Measurements from ENCODE around the gene ONECUT1.
A peak's percentile ranks its signal among the peaks of the same experiment; 100 is the strongest.

The ONECUT1 gene

DNA sequence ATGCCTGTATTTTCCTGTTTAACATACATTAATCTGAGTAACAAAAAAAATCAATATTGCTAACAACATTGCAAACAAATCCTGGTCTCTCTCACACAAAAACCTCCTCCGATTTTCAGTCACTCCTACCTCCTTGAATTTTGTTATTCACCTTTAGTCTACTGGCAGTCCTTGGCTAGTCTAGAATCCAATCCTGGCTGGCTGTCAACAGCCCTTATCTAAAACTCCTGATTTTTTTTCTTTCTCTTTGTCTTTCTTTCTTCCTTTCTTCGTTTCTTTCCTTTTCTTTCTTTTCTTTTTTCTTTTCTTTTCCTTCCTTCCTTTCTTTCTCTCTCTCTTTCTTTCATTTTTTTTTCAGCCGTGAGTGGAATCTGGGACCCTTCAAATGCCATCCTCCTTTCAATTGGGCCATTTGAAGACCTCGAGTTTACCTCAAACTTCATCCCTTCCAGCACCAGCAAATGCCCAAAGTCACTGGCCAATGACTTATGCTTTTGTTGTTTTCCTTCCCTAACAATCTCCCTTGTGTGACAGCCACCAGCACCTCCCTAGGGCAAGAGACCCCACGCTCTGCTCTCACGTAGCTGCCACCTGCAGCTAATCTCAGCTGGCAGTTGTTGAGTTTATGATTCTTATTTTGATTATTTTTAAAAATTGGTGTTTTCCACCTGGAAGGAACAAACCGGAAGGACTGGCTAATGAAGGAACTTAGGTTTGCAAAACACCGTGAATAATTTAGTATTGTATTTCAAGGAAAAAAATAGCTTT, 6.8 kb upstream of the ONECUT1 start:
- DNase-seq = no peak

DNA sequence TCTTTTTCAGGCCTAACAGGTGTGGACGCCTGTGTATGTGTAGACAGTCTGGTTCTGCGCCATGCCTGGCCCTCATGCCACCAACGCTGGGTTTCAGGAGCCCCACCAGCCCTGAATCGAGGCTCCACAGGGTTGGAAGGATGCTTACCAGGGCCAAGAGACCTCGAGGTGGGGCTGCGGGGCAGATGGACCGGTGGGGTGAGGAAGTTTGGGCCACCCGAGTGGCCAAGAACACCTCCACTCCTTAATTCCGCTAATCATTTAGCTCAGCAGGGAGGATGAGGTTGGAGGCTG, 6.0 kb upstream of the ONECUT1 start:
- no peak for DNase-seq

DNA sequence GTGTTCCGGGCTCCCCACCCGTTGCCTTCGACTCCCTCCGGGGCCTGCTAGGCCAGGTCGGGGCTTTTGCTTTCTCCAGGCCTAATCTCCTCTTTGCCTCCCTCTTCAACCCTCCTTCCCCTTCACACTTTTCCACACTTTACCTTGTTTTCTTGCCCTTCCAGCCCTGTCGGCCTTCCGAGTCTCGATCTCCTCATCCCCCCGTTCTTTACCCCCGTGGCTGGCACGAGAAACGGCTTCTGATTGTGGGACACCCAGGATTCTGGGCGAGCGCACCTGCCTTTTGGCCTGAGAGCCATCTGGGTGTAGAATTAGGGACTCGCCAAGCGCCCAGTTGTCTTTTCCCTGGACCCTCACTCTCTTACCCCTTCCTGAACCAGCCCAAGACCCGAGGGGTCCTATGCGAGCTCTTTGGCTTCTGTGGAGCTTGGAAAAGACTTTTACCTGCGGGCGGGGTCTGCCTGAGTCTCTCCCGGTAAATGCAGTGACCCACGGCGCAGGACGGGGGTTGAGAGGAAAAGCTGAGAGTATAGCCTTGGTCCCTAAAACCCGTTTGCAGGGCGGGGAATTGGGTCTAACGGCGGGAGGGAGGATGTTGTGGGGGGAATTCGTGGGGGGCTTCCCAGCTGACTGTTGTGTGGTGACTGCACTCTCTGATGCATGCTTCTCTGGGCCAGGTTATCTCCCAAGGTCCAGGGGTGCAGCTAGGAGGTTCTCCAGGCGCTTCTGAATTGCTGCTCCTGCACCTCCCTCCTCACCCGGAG, 5.5 kb upstream of the ONECUT1 start:
- DNase-seq = no peak

DNA sequence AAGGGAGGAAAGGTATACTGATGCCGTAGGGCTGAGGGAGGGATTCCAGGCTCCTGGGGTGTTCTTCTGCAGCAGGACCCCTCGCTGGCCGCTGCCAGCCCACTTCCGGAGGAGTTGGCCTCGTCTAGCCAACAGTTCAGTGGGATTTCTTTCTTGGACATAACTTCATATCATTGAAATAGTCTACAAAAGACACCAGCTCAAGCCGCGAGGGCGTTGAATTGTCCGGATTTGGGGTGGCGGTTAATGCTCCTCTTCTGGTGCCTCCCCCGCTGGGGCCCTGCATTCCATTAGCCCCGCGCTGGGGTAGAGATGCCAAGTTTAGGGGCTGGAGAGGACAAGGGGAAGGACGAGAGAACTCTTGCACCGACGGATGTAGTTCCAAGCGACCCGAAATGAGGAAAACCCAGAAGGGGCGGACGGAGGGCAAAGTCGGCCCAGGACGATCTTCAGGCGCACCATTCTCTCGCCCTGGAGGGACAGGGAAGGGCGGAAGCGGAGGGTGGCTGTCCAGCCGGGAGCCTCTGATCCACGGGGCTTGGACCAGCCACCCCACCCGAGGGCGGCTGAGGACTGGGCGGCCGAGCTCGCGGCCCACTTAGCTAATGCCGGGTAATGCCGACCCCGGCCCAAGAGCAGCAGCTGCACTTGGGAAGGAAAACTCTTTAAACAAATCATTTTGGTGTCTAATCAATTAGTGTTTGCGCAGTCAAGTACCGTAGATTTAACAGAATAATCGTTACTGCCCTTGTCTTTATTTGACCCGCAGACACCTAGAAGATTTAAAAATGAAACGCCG, 4.7 kb upstream of the ONECUT1 start:
- DNase-seq = no peak

DNA sequence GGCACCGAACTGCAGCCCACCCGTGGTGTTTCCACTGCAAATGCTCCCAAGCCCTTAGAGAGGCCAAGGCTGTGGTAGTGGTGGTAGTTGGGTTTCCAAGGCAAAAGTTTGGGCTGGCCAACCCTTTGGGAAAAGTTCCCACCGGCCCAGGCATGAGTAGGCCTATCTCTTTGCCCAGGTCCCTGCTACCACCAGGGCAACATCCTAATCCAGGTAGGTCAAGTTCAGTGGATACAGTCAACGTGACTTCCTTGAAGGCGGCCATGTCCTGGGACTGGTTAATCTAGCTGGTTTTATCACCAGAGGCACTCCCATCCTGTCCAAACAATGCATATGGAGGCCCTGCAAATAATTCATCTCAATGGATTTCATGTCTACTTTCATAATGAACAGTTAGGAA, 1.6 kb upstream of the ONECUT1 start:
- no peak for DNase-seq

DNA sequence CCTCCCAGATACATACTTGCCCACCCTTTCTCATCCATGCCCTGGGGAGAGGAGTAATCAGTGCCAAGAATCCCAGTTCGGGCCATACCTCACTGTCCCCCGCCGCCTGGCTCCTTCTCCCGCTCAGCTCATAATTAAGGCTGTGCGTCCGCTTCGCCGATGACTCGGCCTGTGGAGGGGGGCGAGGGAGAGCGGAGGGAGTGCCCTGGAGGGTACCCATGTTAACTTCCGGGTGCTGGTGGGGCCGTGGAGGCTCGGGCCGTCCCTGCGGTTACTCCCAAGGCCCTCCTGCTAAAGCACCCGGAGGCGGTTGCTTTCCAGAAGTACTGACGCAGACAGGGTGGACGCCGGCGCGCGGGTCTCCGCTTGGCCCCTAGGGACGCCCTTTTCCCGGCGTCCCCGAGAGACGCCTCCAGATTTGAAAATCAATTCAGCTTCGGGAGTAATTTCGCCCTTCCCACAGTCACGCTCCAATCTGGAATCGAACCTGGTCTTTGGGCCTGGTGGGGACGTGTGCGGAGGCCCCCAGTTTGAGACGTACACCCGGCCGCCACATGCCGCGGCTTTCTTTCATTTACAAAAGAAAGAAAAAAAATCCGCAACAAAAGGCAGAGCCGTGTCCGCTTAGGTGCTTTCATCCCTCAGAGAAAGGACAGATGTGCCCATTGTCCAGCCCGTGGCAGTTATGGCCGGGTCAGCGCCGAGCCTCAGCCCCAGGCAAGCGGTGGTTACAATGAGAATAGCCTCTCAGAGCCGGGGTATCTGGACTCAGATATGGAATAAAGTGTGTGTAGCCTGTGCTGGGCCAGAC, 1.0 kb upstream of the ONECUT1 start:
- peak; percentile 20 for DNase-seq

DNA sequence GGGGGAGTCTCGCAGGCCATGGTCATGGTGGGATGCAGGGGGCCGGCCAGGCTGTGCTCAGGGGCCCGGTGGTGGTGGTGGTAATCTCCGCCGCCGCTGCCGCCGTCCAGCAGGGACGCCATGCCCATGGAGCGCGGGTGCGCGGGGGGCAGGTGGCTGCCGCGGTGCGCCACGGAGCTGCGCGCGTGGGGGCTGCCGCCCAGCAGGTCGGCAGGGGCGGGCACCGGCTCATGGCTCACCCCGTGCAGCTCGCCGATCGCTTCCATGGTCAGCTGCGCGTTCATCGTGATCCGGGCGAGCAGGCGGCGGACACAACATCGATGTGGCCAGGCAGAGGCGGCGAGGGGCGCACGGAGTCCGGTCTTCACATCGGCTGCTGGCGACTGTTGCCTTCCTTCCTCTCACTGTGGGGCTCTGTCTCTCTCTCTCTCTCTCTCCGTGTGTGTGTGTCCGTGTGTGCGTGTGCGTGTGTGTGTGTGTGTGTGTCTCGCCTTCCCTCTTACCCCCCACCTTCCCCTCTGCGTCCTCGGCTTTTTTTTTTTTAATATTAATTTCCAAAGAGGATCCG, 451 bp downstream of the ONECUT1 start:
- DNase-seq = peak; percentile 28

DNA sequence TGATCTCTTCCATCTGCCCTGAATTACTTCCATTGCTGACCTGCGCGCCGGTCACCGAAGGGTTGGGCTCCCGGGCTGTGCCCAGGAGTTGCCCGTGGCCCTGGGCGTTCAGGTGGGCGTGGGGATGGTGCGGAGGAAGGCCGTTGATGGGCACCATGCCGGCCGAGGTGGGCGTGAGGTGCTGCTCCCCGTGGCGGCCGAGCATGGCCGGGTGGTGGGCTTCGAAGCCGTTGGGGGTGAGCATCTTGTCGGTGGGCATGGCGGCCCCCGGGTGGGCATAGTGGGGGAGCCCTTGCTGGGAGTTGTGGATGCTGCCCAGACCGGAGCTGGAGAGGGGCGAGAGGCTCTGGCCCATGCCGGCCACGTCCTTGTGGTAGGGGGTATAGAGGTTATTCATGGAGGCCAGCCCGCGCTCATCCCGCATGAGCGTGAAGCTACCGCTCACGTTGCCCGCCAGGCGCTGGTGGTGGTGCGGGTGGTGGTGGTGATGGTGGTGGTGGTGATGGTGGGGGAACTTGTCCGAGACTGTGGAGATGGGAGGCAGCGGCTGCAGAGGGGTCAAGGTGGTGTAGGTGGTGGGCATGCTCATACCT, 1.0 kb downstream of the ONECUT1 start:
- DNase-seq = peak; percentile 9

DNA sequence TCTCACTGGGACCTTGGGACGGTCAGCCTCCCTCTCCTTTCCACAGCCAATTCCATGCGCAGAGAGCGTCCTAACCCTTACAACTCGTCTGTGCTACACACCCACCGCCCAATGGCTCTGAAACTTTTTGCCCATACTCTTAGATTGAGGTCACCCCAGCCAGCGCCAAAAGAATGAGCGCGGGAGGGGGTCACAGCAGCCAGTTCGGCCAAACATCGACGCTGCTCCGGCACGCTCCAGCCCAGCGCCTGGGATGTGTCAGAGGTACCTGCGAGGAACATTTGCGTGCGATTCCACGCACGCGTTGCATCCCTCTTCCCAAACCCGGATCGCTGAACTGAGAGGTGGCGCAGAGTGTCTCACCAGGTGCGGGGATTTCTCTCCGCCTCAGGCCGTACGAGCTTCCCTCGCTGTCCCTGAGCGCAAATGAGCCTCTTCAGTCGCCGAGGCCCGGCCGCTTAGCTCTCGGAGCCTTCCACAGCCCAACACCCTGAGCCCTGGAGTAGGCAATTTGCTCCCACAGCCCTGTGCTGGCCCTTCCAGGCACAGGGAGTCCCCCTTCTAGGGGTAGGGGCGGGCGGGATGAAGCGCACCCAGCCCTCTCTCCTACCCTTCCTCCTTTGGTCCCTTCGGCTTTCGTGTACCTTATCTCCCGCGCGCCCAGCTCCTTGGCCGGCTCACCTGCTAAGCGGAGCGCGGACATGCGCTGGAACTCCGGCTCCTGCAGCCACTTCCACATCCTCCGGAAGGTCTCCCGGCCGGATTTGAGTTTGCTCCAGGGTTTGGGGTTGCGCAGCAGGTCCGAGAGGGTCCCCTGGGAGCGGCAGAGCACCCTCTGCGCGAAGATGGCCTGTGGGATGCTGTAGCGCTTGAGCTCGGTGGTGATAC, 1.8 kb downstream of the ONECUT1 start:
- DNase-seq = peak; percentile 8

DNA sequence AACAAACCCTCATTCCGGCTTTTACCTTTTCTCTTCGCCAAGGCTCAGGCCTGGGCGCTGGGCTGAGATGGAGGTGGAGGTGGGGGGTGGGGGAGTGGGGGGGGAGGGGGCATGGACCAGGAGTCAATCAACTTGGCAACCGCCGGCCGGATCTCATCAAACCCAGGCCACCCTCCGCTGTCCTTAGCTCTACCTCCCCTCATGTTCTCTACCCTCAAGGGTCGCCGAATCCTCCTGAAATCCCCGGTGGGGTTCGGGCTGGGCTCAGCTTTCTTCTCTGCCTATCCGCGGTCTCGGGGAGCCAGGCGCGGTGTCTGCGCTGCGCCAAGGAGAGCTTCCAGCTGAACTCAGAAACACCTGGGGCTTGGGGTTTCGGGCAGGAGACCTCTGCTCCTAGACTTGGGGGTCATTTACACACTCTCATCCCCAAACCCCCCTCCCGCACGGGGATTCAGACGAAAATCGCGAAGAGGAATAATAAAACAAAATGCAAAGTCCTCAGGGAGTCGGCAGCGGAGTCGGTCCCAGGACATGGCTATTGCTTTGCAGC, 2.5 kb downstream of the ONECUT1 start:
- peak; percentile 6 for DNase-seq

DNA sequence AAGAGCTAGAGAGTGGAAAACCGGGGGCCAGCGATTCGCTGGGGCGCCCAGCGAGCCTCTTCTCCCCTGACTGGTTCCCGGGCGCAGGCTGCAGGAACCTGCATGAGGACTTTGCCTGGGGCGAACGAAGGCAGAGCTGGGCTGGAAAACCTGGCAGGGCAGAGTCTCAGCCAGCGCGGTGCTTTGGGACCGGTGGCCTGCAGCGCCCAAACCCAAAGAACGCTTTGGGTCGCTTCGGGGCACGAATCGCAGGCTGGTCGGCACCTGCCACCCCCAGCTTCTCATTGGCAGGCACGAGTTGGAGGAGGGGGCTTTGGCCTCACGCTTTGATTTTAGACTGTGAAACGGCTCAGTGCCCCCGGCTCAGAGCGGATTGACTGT, 3.0 kb downstream of the ONECUT1 start:
- peak; percentile 7 for DNase-seq

DNA sequence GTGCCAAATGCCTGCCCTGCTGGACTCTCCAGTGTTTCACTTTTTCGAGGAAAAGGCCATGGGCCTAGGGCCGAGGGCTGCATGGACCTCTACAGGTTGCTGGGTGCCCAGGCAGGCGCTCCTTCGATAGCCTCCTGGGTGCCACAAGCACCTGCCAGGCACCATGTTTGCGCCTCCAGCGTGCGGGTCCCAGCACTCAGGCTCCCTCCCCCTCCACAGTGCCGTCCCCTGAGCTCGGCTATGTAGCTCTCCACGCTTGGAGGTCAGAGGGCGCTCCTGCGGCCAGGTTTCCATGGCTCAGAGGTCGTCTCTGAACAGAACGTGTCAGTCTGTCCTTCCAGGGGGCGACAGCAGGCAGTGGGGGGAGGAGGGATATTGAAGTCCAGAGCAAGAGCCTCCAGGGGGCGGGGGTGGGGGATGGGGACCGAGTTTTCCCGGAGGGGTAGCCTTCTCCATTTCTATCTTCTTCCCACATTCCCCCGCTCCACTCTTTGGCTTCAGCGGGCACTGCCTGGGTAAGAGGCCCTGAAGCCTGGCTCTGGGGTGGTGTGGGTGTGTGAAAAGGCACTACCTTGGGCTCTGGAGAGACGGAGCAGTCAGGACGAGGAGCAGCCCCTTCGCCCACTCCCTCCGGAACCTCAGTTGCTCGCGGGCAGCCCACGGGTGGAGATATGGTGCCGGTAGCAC, 3.6 kb downstream of the ONECUT1 start:
- peak; percentile 3 for DNase-seq

DNA sequence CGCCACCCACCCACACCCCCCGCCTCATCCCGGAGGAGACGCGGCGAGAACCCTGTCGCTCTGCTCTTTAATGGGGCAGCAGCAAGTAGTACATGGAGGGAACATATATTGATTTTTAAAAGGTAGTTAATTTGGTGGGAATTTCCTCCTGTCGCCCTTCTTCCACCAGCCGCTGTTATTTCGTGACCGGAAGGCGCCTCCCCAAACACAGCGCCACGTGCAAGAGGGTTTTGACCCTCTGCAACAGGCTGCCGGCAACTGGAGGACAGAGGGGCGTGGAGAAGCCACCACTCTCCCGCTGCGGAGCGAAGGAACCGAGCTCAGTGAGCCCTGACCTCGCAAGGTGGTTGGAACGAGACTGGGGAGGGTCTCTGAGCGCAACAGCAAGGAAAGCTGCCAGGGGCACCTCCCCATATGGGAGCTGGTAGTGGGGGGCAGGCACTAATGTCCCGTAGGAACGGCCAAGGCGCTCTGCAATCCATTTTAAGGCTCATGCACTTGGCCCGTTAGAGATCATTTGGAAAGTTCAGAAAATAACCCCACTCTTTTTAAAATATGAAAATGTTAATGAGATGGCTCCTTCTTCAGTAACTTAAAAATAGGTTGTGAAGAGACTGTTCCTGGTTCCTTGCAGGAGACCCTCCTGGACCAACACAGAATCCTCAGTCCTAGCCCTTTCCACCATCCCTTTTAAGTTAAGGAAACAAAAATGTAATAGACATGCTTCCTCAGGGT, 4.3 kb downstream of the ONECUT1 start:
- no peak for DNase-seq

DNA sequence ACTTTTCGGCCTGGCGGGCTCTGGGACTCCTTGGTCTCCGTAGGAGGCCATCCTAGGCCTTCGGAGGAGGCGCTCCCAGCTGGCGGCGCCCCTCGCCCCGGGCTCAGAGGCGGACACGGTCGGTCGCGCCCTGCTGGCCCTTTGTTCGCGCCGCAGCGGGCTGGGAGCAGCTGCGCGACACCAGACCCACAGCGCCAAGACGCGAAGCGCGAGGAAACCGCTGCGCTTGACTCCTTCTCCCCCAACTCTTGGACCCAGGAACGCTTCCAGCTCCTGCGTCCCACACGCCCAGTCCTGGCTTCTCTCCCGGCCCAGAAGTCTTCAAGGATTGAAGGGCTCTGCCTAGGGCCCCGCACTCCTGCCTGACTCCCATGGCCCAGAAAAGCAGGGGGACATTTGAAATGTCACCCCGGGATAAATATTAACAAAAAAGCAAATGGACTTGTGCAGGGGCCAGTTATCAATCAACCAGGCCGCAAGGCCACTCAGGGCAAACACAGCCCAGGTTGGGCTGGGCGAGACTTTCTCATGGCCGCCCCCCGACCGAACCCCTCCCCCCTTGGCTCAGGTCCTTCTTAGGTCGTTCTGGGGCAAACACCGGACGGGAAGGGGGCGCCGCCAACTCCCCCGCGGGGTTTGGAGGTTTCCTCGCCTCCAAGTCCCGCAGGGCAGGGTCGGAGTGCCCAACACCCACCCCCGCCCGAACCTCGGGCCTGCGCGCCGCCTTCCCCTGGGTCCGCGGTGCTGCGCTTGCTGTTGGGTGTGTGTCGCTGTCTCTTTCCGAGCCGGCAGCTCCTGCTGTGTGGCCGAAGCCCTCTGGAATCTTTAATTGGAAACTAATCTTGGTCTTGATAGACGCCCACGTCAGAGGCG, 5.1 kb downstream of the ONECUT1 start:
- peak; percentile 4 for DNase-seq

DNA sequence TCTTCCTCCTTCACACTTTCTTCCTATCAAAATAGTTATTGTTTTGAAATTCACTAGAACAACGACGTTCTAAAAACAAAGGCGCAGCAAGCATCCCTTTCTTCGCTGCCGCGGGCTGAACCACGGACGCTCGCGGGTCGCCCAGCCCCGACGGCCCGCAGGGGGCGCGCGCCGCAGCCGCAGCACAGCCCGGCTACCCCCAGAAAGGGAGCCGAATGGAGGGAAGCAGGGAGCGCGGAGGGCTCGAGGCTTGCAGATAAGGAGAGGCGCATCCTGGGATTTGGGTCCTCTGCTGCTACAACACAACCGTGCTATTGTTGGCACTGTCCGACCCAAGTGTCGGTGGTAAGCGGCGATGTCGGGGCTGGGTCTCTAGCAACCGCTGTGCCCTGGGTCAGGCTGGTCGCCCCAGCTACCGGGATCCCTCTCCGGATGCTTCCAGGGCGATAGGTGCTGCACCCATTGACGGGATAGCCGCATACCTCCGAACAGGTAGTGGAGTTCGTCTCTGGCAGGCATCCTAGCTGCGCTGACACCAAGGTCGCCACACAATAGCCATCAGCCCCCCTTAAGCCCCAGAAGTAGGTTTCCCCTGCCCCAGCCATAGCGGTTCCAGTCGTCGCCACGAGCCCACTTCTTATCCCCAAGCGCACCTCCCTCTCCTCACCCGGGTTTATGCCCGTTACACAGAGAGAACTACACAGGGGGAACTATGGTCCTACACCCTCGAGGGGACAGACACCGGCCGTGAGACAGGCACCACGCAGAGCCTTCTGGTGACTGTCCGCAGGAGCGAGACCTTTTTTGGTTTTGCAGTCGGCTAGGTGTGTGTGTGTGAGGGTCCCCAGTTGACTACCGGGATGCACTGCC, 6.0 kb downstream of the ONECUT1 start:
- DNase-seq = peak; percentile 60

DNA sequence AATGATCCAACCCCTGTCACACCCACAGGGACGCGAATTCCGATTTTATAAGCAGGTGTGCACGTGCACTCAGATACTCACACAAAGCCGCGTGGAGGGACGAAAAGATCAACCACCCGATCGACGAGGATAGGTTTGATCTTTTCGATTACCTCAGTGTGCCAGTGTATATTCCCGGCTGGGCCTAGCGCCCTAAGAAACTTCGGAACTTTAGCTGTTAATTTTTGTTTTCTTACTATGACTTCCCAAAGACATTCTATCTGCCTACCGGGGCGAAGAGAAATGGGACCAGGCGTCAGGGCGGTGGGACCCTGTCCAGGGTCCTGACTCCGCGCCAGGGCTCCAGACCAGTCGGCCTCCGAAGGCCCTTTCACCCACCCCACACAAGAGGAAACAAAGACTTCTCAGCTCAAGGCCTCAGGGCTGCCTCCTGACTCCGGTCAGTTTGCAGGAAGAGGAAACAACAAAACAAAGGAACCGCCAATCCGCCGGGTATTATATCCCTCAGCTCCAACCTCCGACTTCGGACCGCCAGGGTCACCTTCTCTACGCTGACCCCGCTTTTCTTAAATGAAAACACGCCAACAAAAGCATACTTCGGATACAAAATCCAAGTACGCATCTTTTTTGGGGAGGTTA, 6.8 kb downstream of the ONECUT1 start:
- DNase-seq = peak; percentile 18

DNA sequence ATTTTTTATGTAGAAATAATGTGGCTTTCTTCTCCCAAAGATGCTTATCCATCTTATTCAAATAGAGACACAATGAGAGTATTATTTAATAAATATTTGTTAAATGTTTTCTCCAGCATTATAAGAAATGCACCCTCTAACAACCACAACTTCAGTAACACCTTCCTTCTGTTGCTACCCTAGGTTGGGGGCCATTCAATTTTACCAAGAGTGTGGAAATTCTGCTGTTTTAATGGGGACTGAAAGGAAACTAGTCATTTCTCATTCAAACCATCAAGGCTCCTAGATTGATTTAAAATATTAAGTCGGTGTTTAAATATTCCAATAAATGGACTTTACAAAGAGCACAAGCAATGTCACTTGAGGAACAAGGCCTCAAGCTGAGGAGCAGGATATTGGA, 7.6 kb downstream of the ONECUT1 start:
- no peak for DNase-seq

All from stimulated activated CD4-positive, alpha-beta T cell treated with anti-CD3 and anti-CD28 coated beads, Interleukin-15, amount 100 ng/mL, for 24 hours (primary cell).